GM18861 (cell line): Measurements from ENCODE around the gene PIN4.
"Not testable (repeated sequence)": the region's sequence is repeated elsewhere in the genome, so short reads cannot be mapped to it uniquely, and the experiment has no call there.

Experiments used
- ATAC-seq: cut with Tn5 transposase; IDR thresholded peaks from one replicate; pipeline ENCODE4 v1.9.1; 2021; ENCODE audit not compliant: unreplicated experiment

The PIN4 gene

GRCh38 chrX:72201836-72202536 is 20.4 kb downstream of the PIN4 start:
- ATAC-seq = no peak

- no peak for ATAC-seq
These were observed 21.3 kb downstream of the PIN4 start for GRCh38 chrX:72202792-72203401.

GRCh38 chrX:72203421-72203820 is 21.9 kb downstream of the PIN4 start:
- no peak for ATAC-seq

DNA sequence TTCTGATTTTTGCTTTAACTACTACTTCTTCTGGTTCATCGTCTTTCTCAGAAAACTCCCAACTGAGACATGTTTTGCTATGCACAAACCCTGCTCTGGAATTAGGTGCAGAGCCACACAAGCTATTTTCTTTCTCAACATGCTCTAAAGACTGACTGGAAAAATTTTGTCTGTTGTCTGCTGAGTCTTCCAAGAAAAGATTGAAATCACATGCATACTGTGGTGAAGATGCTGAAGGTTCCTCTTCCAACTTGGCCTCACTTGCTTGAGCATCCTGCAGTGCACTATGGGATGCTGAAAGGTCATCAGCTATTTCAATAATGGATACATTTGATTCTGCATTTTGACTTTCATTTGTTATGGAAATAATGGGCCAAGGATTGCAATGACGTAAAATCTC is 24.1 kb downstream of the PIN4 start:
- no peak for ATAC-seq

DNA sequence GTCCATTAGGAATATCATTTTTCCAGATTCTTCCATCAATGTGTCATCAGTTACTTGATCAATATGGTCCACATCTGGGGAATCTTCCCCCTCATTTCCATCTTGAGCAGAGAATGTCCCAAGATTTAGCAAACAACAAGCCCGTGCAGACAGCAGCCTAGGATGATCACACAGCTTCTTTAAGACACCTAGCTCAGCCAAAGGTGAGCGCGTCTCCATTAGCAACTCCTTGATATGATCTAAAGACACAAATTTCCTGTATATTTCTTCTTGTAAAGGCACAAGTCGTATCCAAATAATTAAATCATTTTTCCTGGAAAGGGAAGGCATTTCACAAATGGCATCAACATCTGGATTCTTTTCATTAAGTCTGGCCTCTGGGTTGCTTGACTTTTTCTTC is 25.8 kb downstream of the PIN4 start:
- no peak for ATAC-seq

- no peak for ATAC-seq
These were observed 26.7 kb downstream of the PIN4 start for GRCh38 chrX:72208126-72208800.

DNA sequence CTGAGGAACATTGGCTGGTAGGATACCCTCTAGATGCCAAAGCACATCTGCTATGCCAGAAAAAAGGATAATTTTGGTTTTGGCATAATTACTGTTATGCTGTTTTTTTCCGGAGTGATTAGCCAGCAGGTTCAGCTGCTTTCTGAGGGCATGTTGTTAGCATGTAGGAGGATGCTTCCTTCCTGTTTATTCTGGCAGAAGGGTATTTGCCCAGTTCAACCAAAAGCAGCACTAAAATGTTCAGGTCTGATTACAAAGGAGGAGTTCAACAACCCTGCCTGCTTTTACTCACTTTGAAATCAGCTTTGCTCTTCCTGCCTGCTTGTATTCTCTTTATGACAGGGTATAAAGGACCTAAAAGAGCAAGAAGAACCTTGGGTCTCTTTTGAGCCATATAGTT is 35.4 kb downstream of the PIN4 start:
- no peak for ATAC-seq

DNA sequence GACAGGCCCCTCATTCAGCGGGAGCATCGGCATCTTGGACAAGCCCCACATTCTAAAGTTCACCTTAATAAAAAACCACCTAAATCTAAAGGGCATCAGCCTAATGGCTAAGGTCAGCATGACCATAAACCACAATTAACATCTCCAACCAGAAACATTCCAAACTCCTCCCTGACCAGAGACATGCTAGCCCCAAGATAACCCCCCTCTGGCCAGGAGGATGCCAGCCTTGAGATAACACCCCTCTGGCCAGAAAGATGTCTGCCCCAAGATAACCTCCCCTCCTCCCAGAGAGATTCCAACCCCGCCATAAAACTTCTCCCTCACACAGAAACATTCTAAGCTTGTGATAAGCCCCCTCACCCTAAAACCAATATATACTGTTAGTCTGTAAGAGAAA is 38.8 kb downstream of the PIN4 start:
- ATAC-seq = not testable (repeated sequence)

- no peak for ATAC-seq
These were observed 48.7 kb downstream of the PIN4 start for GRCh38 chrX:72230290-72230689.

GRCh38 chrX:72236841-72237240 is 55.3 kb downstream of the PIN4 start:
- no peak for ATAC-seq

GRCh38 chrX:72238183-72238582 is 56.6 kb downstream of the PIN4 start:
- ATAC-seq = no peak

DNA sequence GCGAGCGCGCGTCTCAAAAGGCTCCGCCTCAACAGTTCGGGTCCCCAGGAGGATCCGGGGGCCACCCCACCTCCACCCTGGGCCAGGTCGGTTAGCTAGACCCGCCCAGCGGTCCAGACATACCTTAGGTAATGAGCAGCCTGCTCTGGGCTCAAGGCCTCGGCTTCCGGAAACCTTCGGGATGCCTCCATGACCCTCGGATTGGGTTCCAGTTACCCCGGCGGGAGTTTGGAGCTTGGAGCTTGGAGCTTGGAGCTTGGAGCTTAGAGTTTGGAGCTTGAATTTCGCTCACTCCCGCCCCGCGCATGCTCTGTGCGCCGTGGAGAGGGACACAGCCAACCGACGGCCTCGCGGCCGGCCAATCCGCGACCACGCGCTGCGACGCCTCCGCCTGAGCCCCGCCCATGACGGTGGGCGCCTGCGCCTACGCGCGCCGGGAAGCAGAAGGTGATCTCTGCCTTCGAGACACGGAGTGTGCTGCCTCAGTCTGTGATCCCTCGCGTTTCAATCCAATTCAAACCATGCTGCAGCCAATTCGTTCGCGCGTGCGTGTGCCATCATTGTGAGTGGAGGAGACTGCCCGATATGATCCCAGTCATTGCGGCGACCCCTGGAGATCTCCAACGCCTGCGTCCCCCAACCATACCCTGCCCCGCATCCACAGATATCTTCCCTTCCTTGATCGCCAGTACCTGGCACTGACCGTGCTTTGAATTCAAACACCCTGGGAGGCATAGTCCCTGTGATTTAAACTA is 57.3 kb downstream of the PIN4 start, which contains the start of gene ERCC6L:
TSS of gene ERCC6L (minus strand) at position 307 of the 755 bp plus-strand sequence. CDS start at position 191, 116 bp downstream.
- ATAC-seq = peak; percentile 97

DNA sequence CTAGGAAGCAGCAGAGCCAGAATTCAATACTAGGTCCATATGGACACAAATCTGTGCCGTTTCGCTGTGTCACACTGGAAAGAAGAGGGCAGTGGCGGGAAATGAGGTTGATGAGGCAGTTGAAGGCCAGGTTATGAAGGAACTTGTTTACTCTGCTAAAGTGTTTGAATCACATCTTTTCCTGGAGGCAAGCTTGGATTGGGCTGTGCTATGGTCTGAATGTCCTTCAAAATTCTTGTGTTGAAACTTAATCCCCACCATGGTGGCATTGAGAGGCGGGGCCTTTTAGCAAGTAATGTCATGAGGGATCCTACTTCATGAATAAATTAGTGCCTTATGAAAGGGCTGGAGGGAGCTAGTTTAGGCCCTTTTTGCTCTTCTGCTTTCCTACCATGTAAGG is 59.4 kb downstream of the PIN4 start:
- no peak for ATAC-seq

DNA sequence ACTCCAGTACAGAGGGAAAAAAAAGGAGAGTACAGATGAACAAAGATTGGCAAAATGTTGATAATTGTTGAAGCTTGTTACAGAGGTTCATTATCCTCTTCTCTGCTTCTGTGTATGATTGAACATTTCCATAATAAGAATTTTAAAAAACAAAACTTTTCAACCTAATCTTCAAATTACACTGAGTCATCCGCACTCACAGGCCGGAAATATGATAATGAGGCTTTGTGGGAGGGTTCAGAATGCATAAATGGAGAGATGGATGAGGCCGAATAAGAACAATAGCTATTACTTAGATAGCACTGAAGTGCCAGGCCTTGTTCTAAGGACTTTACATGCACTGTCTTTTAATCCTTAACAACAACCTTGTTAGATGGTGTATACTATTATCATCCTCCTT is 61.9 kb downstream of the PIN4 start:
- ATAC-seq = no peak

- no peak for ATAC-seq
These were observed 64.0 kb downstream of the PIN4 start for GRCh38 chrX:72245461-72246089.

- ATAC-seq = no peak
These were observed 65.8 kb downstream of the PIN4 start for GRCh38 chrX:72247206-72247942.
